HepG2 (cell line): ENCODE results near the gene ZC3H7B.

Experiments used
- CTCF ChIP-seq: sonication (generic); formaldehyde crosslinking; IDR thresholded peaks from 2 replicates; pipeline ENCODE4 v1.5.0; 2020; ENCODE audit warnings: mild to moderate bottlenecking, missing genetic modification reagents, moderate library complexity
- MAZ ChIP-seq, 2 experiments: sonication (generic) in 1 of 2; formaldehyde crosslinking in 1 of 2; IDR thresholded peaks; 2 replicates each; pipeline versions ENCODE4 v1.5.0 to v1.6.1; 2012 to 2020; ENCODE audit warnings: low read depth in 2 of 2, mild to moderate bottlenecking in 2 of 2, borderline replicate concordance in 1 of 2, improper control_type of control experiment in 1 of 2, low read length in 1 of 2, missing genetic modification reagents in 1 of 2, moderate library complexity in 1 of 2
- RFX5 ChIP-seq: IDR thresholded peaks from 2 replicates; pipeline ENCODE4 v1.6.1; 2011; ENCODE audit warnings: low read depth, low read length, improper control_type of control experiment
- SNRNP70 ChIP-seq: fragments of 200-400 bp; formaldehyde crosslinking; IDR thresholded peaks from 2 replicates; pipeline ENCODE4 v1.6.1; 2017; ENCODE audit warnings: mild to moderate bottlenecking, low read depth, low read length, moderate library complexity
- SP2 ChIP-seq: sonication (generic); formaldehyde crosslinking; IDR thresholded peaks from 2 replicates; pipeline ENCODE4 v1.5.1; 2020; ENCODE audit warnings: mild to moderate bottlenecking, missing genetic modification reagents
- ZHX1 ChIP-seq: sonication (generic); formaldehyde crosslinking; IDR thresholded peaks from 2 replicates; pipeline ENCODE4 v1.8.1; 2022; ENCODE audit warnings: low read depth, mild to moderate bottlenecking, missing genetic modification reagents
- ZNF362 ChIP-seq: sonication (generic); formaldehyde crosslinking; IDR thresholded peaks from 2 replicates; pipeline ENCODE4 v1.4.0; 2020; ENCODE audit warnings: missing genetic modification reagents, mild to moderate bottlenecking, borderline replicate concordance
- TF ChIP-seq, protein P1 (sequence below): sonication (generic); formaldehyde crosslinking; IDR thresholded peaks from 2 replicates; pipeline ENCODE4 v1.9.0; 2022; ENCODE audit warnings: missing genetic modification reagents, mild to moderate bottlenecking, borderline replicate concordance
- TF ChIP-seq, protein P2 (sequence below): sonication (generic); formaldehyde crosslinking; IDR thresholded peaks from 2 replicates; pipeline ENCODE4 v1.8.1; 2023; ENCODE audit warnings: missing genetic modification reagents, inconsistent platforms, borderline replicate concordance

DNA sequence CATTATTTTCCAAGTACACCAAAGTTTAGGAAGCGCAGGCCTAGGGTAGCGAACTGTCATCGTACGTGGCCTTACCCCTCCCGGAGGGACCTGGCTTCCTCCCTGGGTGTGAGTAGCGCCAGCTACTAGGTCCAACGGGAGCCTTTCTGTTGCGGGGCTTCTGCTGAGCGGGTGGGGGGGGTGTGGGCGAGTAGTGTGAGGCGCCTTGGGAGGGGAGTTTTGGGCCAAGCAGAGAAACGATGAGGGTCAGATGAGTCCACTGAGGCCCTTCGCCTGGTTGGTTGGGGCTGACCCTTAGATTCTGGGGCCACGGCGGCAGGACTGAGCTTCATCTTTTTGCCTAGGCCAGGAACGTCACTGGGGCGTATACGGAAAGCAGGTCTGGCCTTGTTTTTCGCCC is 81.3 kb downstream of the ZC3H7B start:
- TF ChIP-seq SNRNP70 = no peak
- TF ChIP-seq SP2 (CRISPR knock-in tag) = no peak
- TF ChIP-seq, protein P1, sequence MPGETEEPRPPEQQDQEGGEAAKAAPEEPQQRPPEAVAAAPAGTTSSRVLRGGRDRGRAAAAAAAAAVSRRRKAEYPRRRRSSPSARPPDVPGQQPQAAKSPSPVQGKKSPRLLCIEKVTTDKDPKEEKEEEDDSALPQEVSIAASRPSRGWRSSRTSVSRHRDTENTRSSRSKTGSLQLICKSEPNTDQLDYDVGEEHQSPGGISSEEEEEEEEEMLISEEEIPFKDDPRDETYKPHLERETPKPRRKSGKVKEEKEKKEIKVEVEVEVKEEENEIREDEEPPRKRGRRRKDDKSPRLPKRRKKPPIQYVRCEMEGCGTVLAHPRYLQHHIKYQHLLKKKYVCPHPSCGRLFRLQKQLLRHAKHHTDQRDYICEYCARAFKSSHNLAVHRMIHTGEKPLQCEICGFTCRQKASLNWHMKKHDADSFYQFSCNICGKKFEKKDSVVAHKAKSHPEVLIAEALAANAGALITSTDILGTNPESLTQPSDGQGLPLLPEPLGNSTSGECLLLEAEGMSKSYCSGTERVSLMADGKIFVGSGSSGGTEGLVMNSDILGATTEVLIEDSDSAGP (CRISPR knock-in tag) = no peak
- TF ChIP-seq CTCF (CRISPR knock-in tag) = no peak
- no peak for TF ChIP-seq RFX5
- no peak for TF ChIP-seq MAZ (IDR thresholded peaks at IDR 0.05; ENCODE audit: borderline replicate concordance, low read depth, low read length)
- TF ChIP-seq MAZ (CRISPR knock-in tag; IDR thresholded peaks at IDR 0.05; ENCODE audit: low read depth) = no peak
- no peak for TF ChIP-seq ZHX1
- TF ChIP-seq ZNF362 = no peak
- TF ChIP-seq, protein P2, sequence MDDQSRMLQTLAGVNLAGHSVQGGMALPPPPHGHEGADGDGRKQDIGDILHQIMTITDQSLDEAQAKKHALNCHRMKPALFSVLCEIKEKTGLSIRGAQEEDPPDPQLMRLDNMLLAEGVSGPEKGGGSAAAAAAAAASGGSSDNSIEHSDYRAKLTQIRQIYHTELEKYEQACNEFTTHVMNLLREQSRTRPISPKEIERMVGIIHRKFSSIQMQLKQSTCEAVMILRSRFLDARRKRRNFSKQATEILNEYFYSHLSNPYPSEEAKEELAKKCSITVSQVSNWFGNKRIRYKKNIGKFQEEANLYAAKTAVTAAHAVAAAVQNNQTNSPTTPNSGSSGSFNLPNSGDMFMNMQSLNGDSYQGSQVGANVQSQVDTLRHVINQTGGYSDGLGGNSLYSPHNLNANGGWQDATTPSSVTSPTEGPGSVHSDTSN (CRISPR knock-in tag) = no peak
